Trophoblast cell (in vitro differentiated cells and primary cell): ENCODE results near the gene HOXC5.
A peak's percentile ranks its signal among the peaks of the same experiment; 100 is the strongest.

Experiments
- DNase-seq, 2 donors: peaks; one replicate each; pipeline ENCODE4 v3.0.0-alpha.2; 2016
- H2AFZ ChIP-seq: 2 replicates; pipeline ENCODE4 v1.6.1; 2013; ENCODE audit warnings: low read length, moderate library complexity, mild to moderate bottlenecking; ENCODE audit not compliant: insufficient read depth, poor library complexity
- H2AK5ac ChIP-seq: 2 replicates; pipeline ENCODE4 v1.6.1; 2013; ENCODE audit warnings: mild to moderate bottlenecking, low read length
- H2BK120ac ChIP-seq: 2 replicates; pipeline ENCODE4 v1.6.1; 2013; ENCODE audit warnings: low read length, mild to moderate bottlenecking, moderate library complexity; ENCODE audit not compliant: insufficient read depth, poor library complexity
- H2BK12ac ChIP-seq: 2 replicates; pipeline ENCODE4 v1.6.1; 2013; ENCODE audit warnings: mild to moderate bottlenecking, low read length, moderate library complexity
- H2BK5ac ChIP-seq: 2 replicates; pipeline ENCODE4 v1.6.1; 2013; ENCODE audit warnings: low read length, low read depth, moderate library complexity, mild to moderate bottlenecking; ENCODE audit not compliant: poor library complexity
- H3K14ac ChIP-seq: 2 replicates; pipeline ENCODE4 v1.6.1; 2013; ENCODE audit warnings: mild to moderate bottlenecking, low read length
- H3K18ac ChIP-seq: 2 replicates; pipeline ENCODE4 v1.6.1; 2013; ENCODE audit warnings: mild to moderate bottlenecking, low read length
- H3K23ac ChIP-seq: 2 replicates; pipeline ENCODE4 v1.6.1; 2013; ENCODE audit warnings: low read length
- H3K27ac ChIP-seq: 2 replicates; pipeline ENCODE4 v1.5.1; 2013; ENCODE audit warnings: low read depth, mild to moderate bottlenecking, inconsistent platforms, low read length, moderate library complexity
- H3K27me3 ChIP-seq: 2 replicates; pipeline ENCODE4 v1.6.1; 2013; ENCODE audit warnings: inconsistent platforms, mild to moderate bottlenecking, low read length, moderate library complexity; ENCODE audit not compliant: insufficient read depth
- H3K36me3 ChIP-seq, 2 experiments: 1 replicate in 1 of 2; 2 replicates in 1 of 2; pipeline ENCODE4 v1.6.1; 2013; ENCODE audit warnings: low read length in 2 of 2, mild to moderate bottlenecking in 2 of 2, moderate library complexity in 1 of 2; ENCODE audit not compliant: insufficient read depth in 2 of 2, control insufficient read depth in 1 of 2
- H3K4ac ChIP-seq: 2 replicates; pipeline ENCODE4 v1.6.1; 2013; ENCODE audit warnings: low read depth, mild to moderate bottlenecking, low read length, moderate library complexity
- H3K4me1 ChIP-seq, 2 experiments: 1 replicate in 1 of 2; 2 replicates in 1 of 2; pipeline ENCODE4 v1.6.1; 2013; ENCODE audit warnings: low read length in 2 of 2, mild to moderate bottlenecking in 2 of 2, moderate library complexity in 1 of 2; ENCODE audit not compliant: insufficient read depth in 2 of 2, control insufficient read depth in 1 of 2
- H3K4me2 ChIP-seq: 2 replicates; pipeline ENCODE4 v1.6.1; 2013; ENCODE audit warnings: inconsistent platforms, mild to moderate bottlenecking, low read length, moderate library complexity
- H3K4me3 ChIP-seq: 2 replicates; pipeline ENCODE4 v1.5.1; 2013; ENCODE audit warnings: mild to moderate bottlenecking, low read depth, low read length, inconsistent platforms
- H3K79me1 ChIP-seq: one replicate; pipeline ENCODE4 v1.6.1; 2013; ENCODE audit warnings: low read length
- H3K79me2 ChIP-seq: 2 replicates; pipeline ENCODE4 v1.6.1; 2013; ENCODE audit warnings: low read length, mild to moderate bottlenecking; ENCODE audit not compliant: control insufficient read depth, insufficient read depth, poor library complexity
- H3K9ac ChIP-seq: 2 replicates; pipeline ENCODE4 v1.6.1; 2013; ENCODE audit warnings: mild to moderate bottlenecking, low read length
- H3K9me3 ChIP-seq: 2 replicates; pipeline ENCODE4 v1.6.1; 2013; ENCODE audit warnings: low read depth, mild to moderate bottlenecking, control low read depth, inconsistent platforms, low read length; ENCODE audit not compliant: insufficient read depth
- H4K12ac ChIP-seq: 2 replicates; pipeline ENCODE4 v1.6.1; 2013; ENCODE audit warnings: low read depth, mild to moderate bottlenecking, low read length, moderate library complexity
- H4K8ac ChIP-seq: 2 replicates; pipeline ENCODE4 v1.6.1; 2013; ENCODE audit warnings: low read depth, mild to moderate bottlenecking, low read length, moderate library complexity
- H4K91ac ChIP-seq: one replicate; pipeline ENCODE4 v1.6.1; 2013; ENCODE audit warnings: low read depth, mild to moderate bottlenecking, low read length, moderate library complexity
- WGBS: extraction: QIAGEN DNeasy Blood & Tissue Kit; methylation state at CpG from one replicate; pipeline ENCODE4 v1.1.7; 2013; ENCODE audit warnings: missing lambda C conversion rate; ENCODE audit not compliant: insufficient read length, insufficient coverage; ENCODE audit errors: extremely low coverage; 5-methylcytosine and 5-hydroxymethylcytosine counted together

The HOXC5 gene

GRCh38 chr12:54039417-54040147 is 6.7 kb downstream of the HOXC5 start:
- DNase-seq: no peak
- Histone ChIP-seq H3K79me2 (no peaks in the 10 kb centered on the region), H3K18ac (no peak overlapping the region), H3K9me3 (peaks cover 11% of the 10 kb centered on the region), H2AFZ (no peak overlapping the region), H2BK120ac (no peak overlapping the region), H3K14ac (no peak overlapping the region), H3K23ac (no peak overlapping the region), H4K8ac (no peak overlapping the region), H2AK5ac (no peak overlapping the region), H3K27ac (no peak overlapping the region), H3K4me1 (peaks cover 0 to 6% of the 10 kb centered on the region in 2 experiments), H3K36me3 (no peaks in the 10 kb centered on the region), H3K4me3 (no peak overlapping the region), H3K4me2 (no peak overlapping the region), H3K4ac (no peak overlapping the region), H3K79me1 (no peaks in the 10 kb centered on the region), H4K91ac (no peak overlapping the region), H2BK5ac (no peak overlapping the region), H3K27me3 (peaks cover 90% of the 10 kb centered on the region), H2BK12ac (no peak overlapping the region), H3K9ac (no peak overlapping the region), H4K12ac (no peak overlapping the region)
- no CpG with 5 or more reads among the region's 16 CpGs for WGBS

- Histone ChIP-seq H3K9me3 (peaks cover 9% of the 10 kb centered on the region), H4K8ac (no peak overlapping the region), H2BK12ac (no peak overlapping the region), H3K79me1 (no peaks in the 10 kb centered on the region), H3K4ac (no peak overlapping the region), H3K4me2 (no peak overlapping the region), H2BK120ac (no peak overlapping the region), H3K9ac (no peak overlapping the region), H4K12ac (no peak overlapping the region), H4K91ac (no peak overlapping the region), H3K79me2 (no peaks in the 10 kb centered on the region), H3K27me3 (peaks cover 88% of the 10 kb centered on the region), H3K27ac (no peak overlapping the region), H3K4me3 (no peak overlapping the region), H3K23ac (no peak overlapping the region), H2BK5ac (no peak overlapping the region), H2AK5ac (no peak overlapping the region), H3K14ac (no peak overlapping the region), H3K4me1 (peaks cover 0 to 6% of the 10 kb centered on the region in 2 experiments), H3K36me3 (no peaks in the 10 kb centered on the region), H2AFZ (no peak overlapping the region), H3K18ac (no peak overlapping the region)
- WGBS: no CpG with 5 or more reads among the region's 4 CpGs
- DNase-seq: peak in 1 of 2 donors; percentile 28
Measured at GRCh38 chr12:54040148-54040494, 7.3 kb downstream of the HOXC5 start.

GRCh38 chr12:54040648-54041047 is 7.8 kb downstream of the HOXC5 start:
- Histone ChIP-seq H2BK12ac (no peak overlapping the region), H3K14ac (no peak overlapping the region), H3K9ac (no peak overlapping the region), H3K4me3 (no peak overlapping the region), H2BK120ac (no peak overlapping the region), H3K9me3 (peaks cover 9% of the 10 kb centered on the region), H4K91ac (no peak overlapping the region), H3K36me3 (no peaks in the 10 kb centered on the region), H3K27me3 (peaks cover 84% of the 10 kb centered on the region), H3K23ac (no peak overlapping the region), H3K4me2 (no peak overlapping the region), H3K18ac (no peak overlapping the region), H3K4me1 (peaks cover 0 to 5% of the 10 kb centered on the region in 2 experiments), H3K4ac (no peak overlapping the region), H3K27ac (no peak overlapping the region), H3K79me2 (no peaks in the 10 kb centered on the region), H4K8ac (no peak overlapping the region), H4K12ac (no peak overlapping the region), H2BK5ac (no peak overlapping the region), H2AFZ (no peak overlapping the region), H3K79me1 (no peaks in the 10 kb centered on the region), H2AK5ac (no peak overlapping the region)
- no peak for DNase-seq
- no CpG with 5 or more reads among the region's 3 CpGs for WGBS

GRCh38 chr12:54041097-54041690 is 8.3 kb downstream of the HOXC5 start:
- H4K12ac ChIP-seq: no peak overlapping the region
- no peak overlapping the region for H2BK5ac ChIP-seq

More at GRCh38 chr12:54041097-54041690, 8.3 kb downstream of the HOXC5 start:
- no peak overlapping the region for H3K4me3 ChIP-seq
- H3K9ac ChIP-seq: no peak overlapping the region
- no CpG with 5 or more reads among the region's 2 CpGs for WGBS
- H3K79me2 ChIP-seq: no peaks in the 10 kb centered on the region
- H3K4me1 ChIP-seq: no peaks in the 10 kb centered on the region
- H4K8ac ChIP-seq: no peak overlapping the region
- H2BK12ac ChIP-seq: no peak overlapping the region
- no peak overlapping the region for H3K27ac ChIP-seq
- no peak overlapping the region for H3K4ac ChIP-seq
- H3K79me1 ChIP-seq: no peaks in the 10 kb centered on the region
- no peak overlapping the region for H3K14ac ChIP-seq
- no peak overlapping the region for H2AK5ac ChIP-seq
- H3K36me3 ChIP-seq: no peaks in the 10 kb centered on the region
- H3K4me2 ChIP-seq: no peak overlapping the region
- no peak overlapping the region for H3K23ac ChIP-seq
- H4K91ac ChIP-seq: no peak overlapping the region
- H3K27me3 ChIP-seq: peaks cover 85% of the 10 kb centered on the region
- H3K18ac ChIP-seq: no peak overlapping the region
- no peak for DNase-seq
- no peak overlapping the region for H2AFZ ChIP-seq
- H2BK120ac ChIP-seq: no peak overlapping the region
- H3K9me3 ChIP-seq: peaks cover 9% of the 10 kb centered on the region
